ENCODE data around the gene RIN3. TPM values are rescaled to one million over a fixed set of nuclear protein-coding genes. Genes with fewer than 3 reads are reported as not detected.

Gene RIN3
- total RNA-seq, 4 donors from 2014 or later: 6.2 to 29.8 (median 12.2) TPM

GRCh38 chr14:92683041-92683440, 169.5 kb downstream of the RIN3 start:
- TF ChIP-seq CTCF (IDR thresholded peaks at IDR 0.05) (no peak), POLR2A (IDR thresholded peaks at IDR 0.05) (no peak)
- no peak overlapping the region for H3K27ac ChIP-seq
- H3K27me3 ChIP-seq: no peaks in the 10 kb centered on the region
- H3K36me3 ChIP-seq: no peaks in the 10 kb centered on the region
- DNase-seq: no peak
- peaks cover 0 to 11% of the 10 kb centered on the region in 2 donors for H3K4me1 ChIP-seq
- intact Hi-C loops (cut with DNase I; ENCODE audit: low total_unique reads): no loop called here
- no peaks in the 10 kb centered on the region for H3K9me3 ChIP-seq
- no peak overlapping the region for H3K4me3 ChIP-seq

GRCh38 chr14:92684801-92685560, 171.4 kb downstream of the RIN3 start:
- DNase-seq: no peak
- peaks cover 0 to 11% of the 10 kb centered on the region in 2 donors for H3K4me1 ChIP-seq
- H3K9me3 ChIP-seq: no peaks in the 10 kb centered on the region
- no peak overlapping the region for H3K4me3 ChIP-seq
- H3K36me3 ChIP-seq: no peaks in the 10 kb centered on the region
- H3K27me3 ChIP-seq: no peaks in the 10 kb centered on the region
- TF ChIP-seq POLR2A (IDR thresholded peaks at IDR 0.05) (no peak), CTCF (IDR thresholded peaks at IDR 0.05) (no peak)
- no peak overlapping the region for H3K27ac ChIP-seq
- intact Hi-C loops (cut with DNase I; ENCODE audit: low total_unique reads): no loop called here

DNA sequence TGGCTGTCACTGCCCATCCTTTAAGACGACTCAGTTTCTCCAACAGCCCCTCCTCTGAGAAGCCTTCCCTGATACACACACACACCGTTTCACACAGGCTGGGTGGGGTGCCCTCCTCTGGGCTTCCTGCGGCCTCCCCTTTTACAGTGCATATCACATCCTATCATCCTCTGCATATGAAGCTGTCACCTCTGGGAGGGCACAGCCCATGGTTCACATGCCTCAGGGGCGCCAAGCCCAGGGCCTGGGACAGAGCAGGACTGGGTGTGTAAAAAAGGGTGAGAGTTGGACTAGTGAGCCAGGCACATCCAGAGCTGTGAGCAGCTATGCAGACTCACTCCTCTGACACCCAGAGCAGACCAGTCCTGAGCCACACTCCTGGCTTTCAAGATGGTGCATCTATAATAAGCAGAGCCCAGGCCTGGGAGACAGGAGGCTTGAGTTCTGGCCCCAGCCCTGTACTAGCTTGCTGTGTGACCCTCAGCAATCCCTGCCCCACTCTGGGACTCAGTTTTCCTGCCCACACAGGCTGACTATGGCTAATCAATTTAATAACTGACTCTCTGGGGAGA, 172.3 kb downstream of the RIN3 start:
- intact Hi-C loops (cut with DNase I; ENCODE audit: low total_unique reads): no loop called here
- Histone ChIP-seq H3K36me3 (no peaks in the 10 kb centered on the region), H3K27me3 (no peaks in the 10 kb centered on the region), H3K4me3 (no peak overlapping the region), H3K27ac (no peak overlapping the region), H3K4me1 (peaks cover 0 to 11% of the 10 kb centered on the region in 2 donors), H3K9me3 (no peaks in the 10 kb centered on the region)
- no peak for DNase-seq
- TF ChIP-seq CTCF (IDR thresholded peaks at IDR 0.05) (no peak), POLR2A (IDR thresholded peaks at IDR 0.05) (no peak)

GRCh38 chr14:92686411-92686899, 172.9 kb downstream of the RIN3 start:
- H3K36me3 ChIP-seq: no peaks in the 10 kb centered on the region
- no peak overlapping the region for H3K4me3 ChIP-seq
- no peaks in the 10 kb centered on the region for H3K9me3 ChIP-seq
- TF ChIP-seq CTCF (IDR thresholded peaks at IDR 0.05): no peak
- TF ChIP-seq POLR2A (IDR thresholded peaks at IDR 0.05): no peak
- no peak for DNase-seq
- intact Hi-C loops (cut with DNase I; ENCODE audit: low total_unique reads): no loop called here
- H3K27ac ChIP-seq: no peak overlapping the region
- H3K4me1 ChIP-seq: peaks cover 0 to 11% of the 10 kb centered on the region in 2 donors
- no peaks in the 10 kb centered on the region for H3K27me3 ChIP-seq

DNA sequence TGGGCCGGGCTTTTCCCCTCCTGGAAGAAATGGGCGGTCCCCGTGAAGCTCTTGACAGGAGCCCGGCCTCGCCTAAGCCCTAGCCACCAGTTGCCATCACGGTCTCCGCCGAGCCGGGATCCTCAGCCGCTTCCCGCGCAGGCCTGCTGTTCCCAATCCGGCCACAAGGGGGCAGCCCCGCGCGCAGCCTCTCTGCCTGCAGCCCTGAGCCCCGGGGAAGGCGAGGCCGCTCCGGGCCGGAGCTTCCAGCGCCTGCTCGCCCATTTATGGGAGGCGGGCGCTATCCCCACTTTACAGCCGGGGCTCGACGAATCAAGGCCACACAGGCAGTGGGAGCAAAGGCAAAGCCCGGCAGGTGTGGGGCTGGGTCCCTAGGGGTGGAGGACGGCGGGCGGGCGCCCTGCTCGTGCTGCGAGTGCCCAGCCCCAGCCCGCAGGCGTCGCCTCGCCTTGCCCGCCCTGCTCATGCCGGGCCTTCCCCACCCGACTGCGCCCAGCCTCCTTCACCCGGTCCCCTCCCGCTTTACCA, 173.4 kb downstream of the RIN3 start:
- peaks cover 0 to 11% of the 10 kb centered on the region in 2 donors for H3K4me1 ChIP-seq
- H3K36me3 ChIP-seq: no peaks in the 10 kb centered on the region
- H3K9me3 ChIP-seq: no peaks in the 10 kb centered on the region
- peak; percentile 69 to 85 for DNase-seq
- H3K27ac ChIP-seq: no peak overlapping the region
- H3K4me3 ChIP-seq: peak overlapping the region; percentile 11 to 25
- TF ChIP-seq CTCF (IDR thresholded peaks at IDR 0.05) (peak; percentile 95 to 99 (median 98)), POLR2A (IDR thresholded peaks at IDR 0.05) (no peak)
- H3K27me3 ChIP-seq: no peaks in the 10 kb centered on the region
- intact Hi-C loops (cut with DNase I; ENCODE audit: low total_unique reads): no loop called here
